Stimulated activated naive CD8-positive, alpha-beta T cell treated with anti-CD3 and anti-CD28 coated beads, Interleukin-15, Interleukin-2, amounts not matched to agents 100 ng/mL and 50 ng/mL, for 24 hours (primary cell): ENCODE results near the gene PLD4.
"Not testable (repeated sequence)": the region's sequence is repeated elsewhere in the genome, so short reads cannot be mapped to it uniquely, and the experiment has no call there.

Source experiments
- H3K27ac Mint-ChIP-seq: one replicate; pipeline ENCODE4 v1.8.0; 2021; ENCODE audit warnings: mild to moderate bottlenecking, mixed read lengths
- H3K27me3 Mint-ChIP-seq: one replicate; pipeline ENCODE4 v1.8.0; 2021; ENCODE audit warnings: mixed read lengths
- H3K36me3 Mint-ChIP-seq: one replicate; pipeline ENCODE4 v1.8.0; 2021; ENCODE audit warnings: low read depth, mixed read lengths
- H3K4me1 Mint-ChIP-seq: one replicate; pipeline ENCODE4 v1.8.0; 2021; ENCODE audit warnings: low read depth, mixed read lengths
- H3K4me3 Mint-ChIP-seq: one replicate; pipeline ENCODE4 v1.8.0; 2021; ENCODE audit warnings: mild to moderate bottlenecking, mixed read lengths
- H3K9me3 Mint-ChIP-seq: one replicate; pipeline ENCODE4 v1.8.0; 2021; ENCODE audit warnings: mixed read lengths

The PLD4 gene

DNA sequence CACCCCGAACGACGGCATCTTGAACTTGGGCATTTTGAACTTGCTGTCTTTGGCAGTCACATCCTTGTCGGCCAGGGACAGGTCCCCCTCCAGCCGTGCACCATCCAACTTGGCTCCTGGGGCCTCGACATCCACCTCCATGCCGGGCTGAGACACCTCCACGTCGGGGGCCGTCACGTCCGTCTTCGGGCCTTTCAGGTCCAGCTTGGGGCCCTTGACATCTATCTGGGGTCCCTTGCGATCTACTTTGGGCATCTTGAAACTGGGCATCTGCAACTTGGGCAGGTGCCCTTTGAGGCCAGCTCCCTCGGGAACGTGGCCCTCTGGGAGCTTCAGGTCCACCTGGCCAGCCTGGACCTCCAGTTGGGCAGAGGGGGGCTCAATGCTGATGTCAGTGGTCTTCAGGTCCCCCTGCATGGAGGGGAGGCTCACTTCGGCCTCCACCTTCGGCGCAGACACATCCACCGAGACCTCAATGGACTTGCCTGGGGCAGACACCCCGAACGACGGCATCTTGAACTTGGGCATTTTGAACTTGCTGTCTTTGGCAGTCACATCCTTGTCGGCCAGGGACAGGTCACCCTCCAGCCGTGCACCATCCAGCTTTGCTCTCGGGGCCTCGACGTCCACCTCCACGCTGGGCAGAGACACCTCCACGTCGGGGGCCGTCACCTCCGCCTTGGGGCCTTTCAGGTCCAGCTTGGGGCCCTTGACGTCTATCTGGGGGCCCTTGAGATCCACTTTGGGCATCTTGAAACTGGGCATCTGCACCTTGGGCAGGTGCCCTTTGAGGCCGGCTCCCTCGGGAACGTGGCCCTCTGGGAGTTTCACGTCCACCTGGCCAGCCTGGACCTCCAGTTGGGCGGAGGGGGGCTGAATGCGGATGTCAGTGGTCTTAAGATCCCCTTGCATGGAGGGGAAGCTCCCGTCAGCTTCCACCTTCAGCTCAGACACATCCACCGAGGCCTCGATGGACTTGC lies 21.6 kb downstream of the PLD4 start:
- H3K27ac Mint-ChIP-seq, H3K27me3 Mint-ChIP-seq, H3K36me3 Mint-ChIP-seq, H3K4me3 Mint-ChIP-seq, H3K9me3 Mint-ChIP-seq, H3K4me1 Mint-ChIP-seq: not testable (repeated sequence)

DNA sequence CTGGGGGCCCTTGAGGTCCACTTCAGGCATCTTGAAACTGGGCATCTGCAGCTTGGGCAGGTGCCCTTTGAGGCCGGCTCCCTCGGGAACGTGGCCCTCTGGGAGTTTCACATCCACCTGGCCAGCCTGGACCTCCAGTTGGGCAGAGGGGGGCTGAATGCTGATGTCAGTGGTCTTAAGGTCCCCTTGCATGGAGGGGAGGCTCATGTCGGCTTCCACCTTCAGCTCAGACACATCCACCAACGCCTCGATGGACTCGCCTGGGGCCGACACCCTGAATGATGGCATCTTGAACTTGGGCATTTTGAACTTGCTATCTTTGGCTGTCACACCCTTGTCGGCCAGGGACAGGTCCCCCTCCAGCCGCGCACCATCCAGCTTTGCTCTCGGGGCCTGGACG lies 22.5 kb downstream of the PLD4 start:
- not testable (repeated sequence) for H3K4me1 Mint-ChIP-seq, H3K27me3 Mint-ChIP-seq, H3K4me3 Mint-ChIP-seq, H3K36me3 Mint-ChIP-seq, H3K27ac Mint-ChIP-seq, H3K9me3 Mint-ChIP-seq

DNA sequence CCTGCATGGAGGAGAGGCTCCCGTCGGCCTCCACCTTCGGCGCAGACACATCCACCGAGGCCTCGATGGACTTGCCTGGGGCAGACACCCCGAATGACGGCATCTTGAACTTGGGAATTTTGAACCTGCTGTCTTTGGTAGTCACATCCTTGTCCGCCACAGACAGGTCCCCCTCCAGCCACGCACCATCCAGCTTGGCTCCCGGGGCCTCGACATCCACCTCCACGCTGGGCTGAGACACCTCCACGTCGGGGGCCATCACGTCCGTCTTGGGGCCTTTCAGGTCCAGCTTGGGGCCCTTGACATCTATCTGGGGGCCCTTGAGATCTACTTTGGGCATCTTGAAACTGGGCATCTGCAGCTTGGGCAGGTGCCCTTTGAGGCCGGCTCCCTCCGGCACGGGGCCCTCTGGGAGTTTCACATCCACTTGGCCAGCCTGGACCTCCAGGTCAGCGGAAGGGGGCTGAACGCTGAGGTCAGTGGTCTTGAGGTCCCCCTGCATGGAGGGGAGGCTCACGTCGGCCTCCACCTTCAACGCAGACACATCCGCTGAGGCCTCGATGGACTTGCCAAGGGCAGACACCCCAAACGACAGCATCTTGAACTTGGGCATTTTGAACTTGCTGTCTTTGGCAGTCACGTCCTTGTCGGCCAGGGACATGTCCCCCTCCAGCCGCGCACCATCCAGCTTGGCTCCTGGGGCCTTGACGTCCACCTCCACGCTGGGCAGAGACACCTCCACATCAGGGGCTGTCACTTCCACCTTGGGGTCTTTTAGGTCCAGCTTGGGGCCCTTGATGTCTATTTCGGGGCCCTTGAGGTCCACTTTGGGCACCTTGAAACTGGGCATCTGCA lies 23.4 kb downstream of the PLD4 start:
- not testable (repeated sequence) for H3K36me3 Mint-ChIP-seq, H3K27me3 Mint-ChIP-seq, H3K4me1 Mint-ChIP-seq, H3K27ac Mint-ChIP-seq, H3K4me3 Mint-ChIP-seq, H3K9me3 Mint-ChIP-seq

DNA sequence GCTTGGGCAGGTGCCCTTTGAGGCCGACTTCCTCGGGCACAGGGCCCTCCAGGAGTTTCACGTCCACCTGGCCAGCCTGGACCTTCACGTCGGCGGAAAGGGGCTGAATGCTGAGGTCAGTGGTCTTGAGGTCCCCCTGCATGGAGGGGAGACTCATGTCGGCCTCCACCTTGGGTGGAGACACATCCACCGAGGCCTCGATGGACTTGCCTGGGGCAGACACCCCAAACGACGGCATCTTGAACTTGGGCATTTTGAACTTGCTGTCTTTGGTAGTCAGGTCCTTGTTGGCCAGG lies 24.0 kb downstream of the PLD4 start:
- no peaks in the 10 kb centered on the region for H3K4me1 Mint-ChIP-seq
- no peaks in the 10 kb centered on the region for H3K9me3 Mint-ChIP-seq
- H3K36me3 Mint-ChIP-seq, result no peaks in the 10 kb centered on the region
- no peaks in the 10 kb centered on the region for H3K27me3 Mint-ChIP-seq
- no peak overlapping the region for H3K4me3 Mint-ChIP-seq
- H3K27ac Mint-ChIP-seq, result no peak overlapping the region

DNA sequence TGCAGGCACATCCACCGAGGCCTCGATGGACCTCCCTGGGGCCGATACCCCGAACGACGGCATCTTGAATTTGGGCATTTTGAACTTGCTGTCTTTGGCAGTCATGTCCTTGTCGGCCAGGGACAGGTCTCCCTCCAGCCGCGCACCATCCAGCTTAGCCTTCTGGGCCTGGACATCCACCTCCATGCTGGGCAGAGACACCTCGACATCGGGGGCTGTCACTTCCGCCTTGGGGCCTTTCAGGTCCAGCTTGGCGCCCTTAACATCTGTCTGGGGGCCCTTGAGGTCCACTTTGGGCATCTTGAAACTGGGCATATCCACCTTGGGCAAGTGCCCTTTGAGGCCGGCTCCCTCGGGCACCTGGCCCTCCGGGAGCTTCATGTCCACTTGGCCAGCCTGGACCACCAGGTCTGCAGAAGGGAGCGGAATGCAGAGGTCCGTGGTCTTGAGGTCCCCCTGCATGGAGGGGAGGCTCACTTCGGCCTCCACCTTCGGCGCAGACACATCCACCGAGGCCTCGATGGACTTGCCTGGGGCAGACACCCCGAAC lies 24.8 kb downstream of the PLD4 start:
- H3K27ac Mint-ChIP-seq, H3K9me3 Mint-ChIP-seq, H3K4me3 Mint-ChIP-seq, H3K36me3 Mint-ChIP-seq, H3K4me1 Mint-ChIP-seq, H3K27me3 Mint-ChIP-seq: not testable (repeated sequence)

DNA sequence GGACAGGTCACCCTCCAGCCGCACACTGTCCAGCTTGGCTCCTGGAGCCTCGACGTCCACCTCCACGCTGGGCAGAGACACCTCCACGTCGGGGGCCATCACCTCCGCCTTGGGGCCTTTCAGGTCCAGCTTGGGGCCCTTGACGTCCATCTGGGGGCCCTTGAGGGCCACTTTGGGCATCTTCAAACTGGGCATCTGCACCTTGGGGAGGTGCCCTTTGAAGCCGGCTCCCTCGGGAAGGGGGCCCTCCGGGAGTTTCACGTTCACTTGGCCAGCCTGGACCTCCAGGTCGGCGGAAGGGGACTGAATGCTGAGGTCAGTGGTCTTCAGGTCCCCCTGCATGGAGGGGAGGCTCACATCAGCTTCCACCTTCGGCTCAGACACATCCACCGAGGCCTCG lies 25.3 kb downstream of the PLD4 start:
- H3K36me3 Mint-ChIP-seq, result no peaks in the 10 kb centered on the region
- H3K27me3 Mint-ChIP-seq, result no peaks in the 10 kb centered on the region
- no peaks in the 10 kb centered on the region for H3K4me1 Mint-ChIP-seq
- H3K27ac Mint-ChIP-seq, result no peak overlapping the region
- H3K9me3 Mint-ChIP-seq, result no peaks in the 10 kb centered on the region
- H3K4me3 Mint-ChIP-seq, result no peak overlapping the region

DNA sequence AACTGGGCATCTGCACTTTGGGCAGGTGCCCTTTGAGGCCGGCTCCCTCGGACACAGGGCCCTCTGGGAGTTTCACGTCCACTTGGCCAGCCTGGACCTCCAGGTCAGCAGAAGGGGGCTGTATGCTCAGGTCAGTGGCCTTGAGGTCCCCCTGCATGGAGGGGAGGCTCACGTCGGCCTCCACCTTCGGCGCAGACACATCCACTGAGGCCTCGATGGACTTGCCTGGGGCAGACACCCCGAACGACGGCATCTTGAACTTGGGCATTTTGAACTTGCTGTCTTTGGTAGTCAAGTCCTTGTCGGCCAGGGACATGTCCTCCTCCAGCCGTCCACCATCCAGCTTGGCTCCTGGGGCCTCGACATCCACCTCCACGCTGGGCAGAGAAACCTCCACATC lies 26.0 kb downstream of the PLD4 start:
- not testable (repeated sequence) for H3K9me3 Mint-ChIP-seq, H3K4me1 Mint-ChIP-seq, H3K4me3 Mint-ChIP-seq, H3K36me3 Mint-ChIP-seq, H3K27me3 Mint-ChIP-seq, H3K27ac Mint-ChIP-seq

DNA sequence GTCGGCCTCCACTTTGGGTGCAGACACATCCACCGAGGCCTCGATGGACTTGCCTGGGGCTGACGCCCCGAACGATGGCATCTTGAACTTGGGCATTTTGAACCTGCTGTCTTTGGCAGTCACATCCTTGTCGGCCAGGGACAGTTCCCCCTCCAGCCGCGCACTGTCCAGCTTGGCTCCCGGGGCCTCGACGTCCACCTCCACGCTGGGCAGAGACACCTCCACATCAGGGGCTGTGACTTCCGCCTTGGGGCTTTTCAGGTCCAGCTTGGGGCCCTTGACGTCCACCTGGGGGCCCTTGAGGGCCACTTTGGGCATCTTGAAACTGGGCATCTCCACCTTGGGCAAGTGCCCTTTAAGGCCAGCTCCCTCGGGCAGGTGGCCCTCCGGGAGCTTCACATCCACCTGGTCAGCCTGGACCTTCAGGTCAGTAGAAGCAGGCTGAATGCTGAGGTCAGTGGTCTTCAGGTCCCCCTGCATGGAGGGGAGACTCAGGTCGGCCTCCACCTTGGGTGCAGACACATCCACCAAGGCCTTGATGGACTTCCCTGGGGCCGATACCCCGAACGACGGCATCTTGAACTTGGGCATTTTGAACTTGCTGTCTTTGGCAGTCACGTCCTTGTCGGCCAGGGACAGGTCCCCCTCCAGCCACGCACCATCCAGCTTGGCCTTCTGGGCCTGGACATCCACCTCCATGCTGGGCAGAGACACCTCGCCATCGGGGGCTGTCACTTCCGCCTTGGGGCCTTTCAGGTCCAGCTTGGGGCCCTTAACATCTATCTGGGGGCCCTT lies 27.4 kb downstream of the PLD4 start:
- not testable (repeated sequence) for H3K27me3 Mint-ChIP-seq, H3K27ac Mint-ChIP-seq, H3K4me1 Mint-ChIP-seq, H3K4me3 Mint-ChIP-seq, H3K36me3 Mint-ChIP-seq, H3K9me3 Mint-ChIP-seq

DNA sequence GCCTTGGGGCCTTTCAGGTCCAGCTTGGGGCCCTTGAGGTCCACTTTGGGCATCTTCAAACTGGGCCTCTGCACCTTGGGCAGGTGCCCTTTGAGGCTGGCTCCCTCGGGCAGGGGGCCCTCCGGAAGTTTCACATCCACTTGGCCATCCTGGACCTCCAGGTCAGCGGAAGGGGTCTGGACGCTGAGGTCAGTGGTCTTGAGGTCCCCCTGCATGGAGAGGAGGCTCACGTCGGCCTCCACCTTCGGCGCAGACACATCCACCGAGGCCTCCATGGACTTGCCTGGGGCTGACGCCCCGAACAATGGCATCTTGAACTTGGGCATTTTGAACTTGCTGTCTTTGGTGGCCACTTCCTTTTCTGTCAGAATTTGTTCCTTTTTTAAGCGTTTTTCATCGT lies 28.4 kb downstream of the PLD4 start:
- H3K27ac Mint-ChIP-seq, result no peak overlapping the region
- H3K9me3 Mint-ChIP-seq, result no peaks in the 10 kb centered on the region
- no peak overlapping the region for H3K4me3 Mint-ChIP-seq
- no peaks in the 10 kb centered on the region for H3K36me3 Mint-ChIP-seq
- peaks cover 6% of the 10 kb centered on the region for H3K27me3 Mint-ChIP-seq
- no peaks in the 10 kb centered on the region for H3K4me1 Mint-ChIP-seq

DNA sequence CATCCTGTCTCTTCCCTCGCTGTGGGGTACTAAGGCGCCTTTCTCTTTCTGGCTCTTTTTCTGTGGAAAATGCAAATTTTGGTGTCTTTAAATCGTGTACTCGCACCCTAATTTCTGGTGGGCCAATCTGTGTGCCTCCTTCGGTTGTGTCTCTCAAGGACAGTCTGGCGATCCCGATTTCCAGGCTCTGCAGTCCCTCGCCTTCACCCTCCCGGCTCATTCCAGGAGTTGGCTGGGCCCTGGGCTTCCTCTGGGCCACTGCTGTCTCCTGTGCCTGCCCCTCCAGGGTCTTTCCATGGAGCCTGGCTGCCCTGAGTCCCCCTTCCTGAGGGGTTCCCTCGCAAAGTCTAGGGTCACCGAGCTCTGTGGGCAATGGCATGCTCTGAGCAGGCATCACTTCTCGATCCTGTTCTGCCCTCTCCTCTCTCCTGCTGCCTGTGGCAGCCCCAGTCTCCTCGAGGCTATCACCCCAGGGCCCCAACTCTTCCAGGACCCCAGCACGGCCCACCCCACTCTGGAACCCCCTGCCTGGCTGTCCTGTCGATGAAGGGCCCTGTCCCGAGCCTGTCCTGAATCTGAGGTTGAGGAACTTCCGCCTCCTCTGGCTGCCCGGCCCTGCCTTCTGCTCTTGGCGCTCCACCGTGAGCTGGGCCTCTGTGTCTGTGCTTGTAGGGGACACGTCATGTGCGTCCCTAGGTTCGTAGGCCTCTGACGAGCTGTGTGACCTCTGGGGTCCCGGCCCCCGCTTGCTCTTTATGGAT lies 29.4 kb downstream of the PLD4 start:
- Mint-ChIP-seq H3K4me3 (no peak overlapping the region), H3K27ac (no peak overlapping the region), H3K36me3 (no peaks in the 10 kb centered on the region), H3K27me3 (peaks cover 6% of the 10 kb centered on the region), H3K9me3 (no peaks in the 10 kb centered on the region), H3K4me1 (no peaks in the 10 kb centered on the region)

DNA sequence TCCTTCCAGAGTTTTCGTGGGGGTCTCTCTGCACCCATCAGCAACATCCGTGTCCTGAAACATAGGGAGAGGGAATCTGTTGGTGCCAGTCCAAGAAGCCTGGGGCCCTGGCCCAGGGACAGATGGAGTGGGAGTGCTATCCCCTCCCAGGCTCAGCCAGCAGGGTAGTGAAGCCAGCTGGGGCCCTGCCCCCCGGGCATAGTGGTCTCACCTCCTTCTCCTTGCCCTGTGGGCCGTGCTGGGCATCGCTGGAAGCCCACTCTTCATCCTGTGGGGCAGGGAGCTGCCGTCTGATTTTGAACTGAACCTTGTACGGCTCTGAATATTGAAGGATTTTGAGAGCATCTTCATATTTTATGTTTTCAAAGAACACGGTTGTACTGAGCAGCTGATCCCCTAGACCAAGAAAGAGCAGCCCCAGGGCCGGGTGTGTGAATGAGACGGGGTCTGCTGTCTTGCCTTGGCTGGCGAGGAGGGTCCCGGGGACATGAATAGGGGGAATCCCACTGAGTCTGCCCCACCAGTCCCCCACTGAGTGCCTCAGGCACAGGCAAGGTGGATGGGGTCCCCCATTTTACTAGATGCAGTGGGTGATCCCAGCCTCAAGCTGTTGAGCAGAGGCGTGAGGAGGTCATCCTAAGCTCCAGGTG lies 30.2 kb downstream of the PLD4 start:
- Mint-ChIP-seq H3K36me3 (no peaks in the 10 kb centered on the region), H3K4me3 (no peak overlapping the region), H3K27me3 (peaks cover 6% of the 10 kb centered on the region), H3K9me3 (no peaks in the 10 kb centered on the region), H3K27ac (no peak overlapping the region), H3K4me1 (no peaks in the 10 kb centered on the region)

DNA sequence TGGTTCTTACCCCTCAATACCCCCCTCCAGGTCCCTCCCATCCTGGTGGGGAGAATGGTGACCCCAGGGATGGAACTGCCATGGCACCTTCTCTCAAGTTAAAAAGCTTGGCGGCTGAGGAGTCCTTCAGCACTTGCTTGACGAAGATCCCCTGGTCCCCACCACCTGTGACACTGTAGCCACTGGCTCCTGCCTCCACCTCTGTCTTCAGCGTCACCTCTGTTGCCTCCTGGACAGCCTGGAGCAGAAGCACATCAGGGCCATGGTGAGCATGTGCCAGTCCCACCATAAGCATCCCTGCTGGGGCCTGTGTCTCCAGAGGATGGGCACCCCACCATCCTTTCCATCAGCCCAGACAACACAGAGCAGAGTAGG lies 30.7 kb downstream of the PLD4 start:
- Mint-ChIP-seq H3K4me1 (no peaks in the 10 kb centered on the region), H3K36me3 (no peaks in the 10 kb centered on the region), H3K27ac (no peak overlapping the region), H3K4me3 (no peak overlapping the region), H3K9me3 (no peaks in the 10 kb centered on the region), H3K27me3 (peaks cover 6% of the 10 kb centered on the region)

DNA sequence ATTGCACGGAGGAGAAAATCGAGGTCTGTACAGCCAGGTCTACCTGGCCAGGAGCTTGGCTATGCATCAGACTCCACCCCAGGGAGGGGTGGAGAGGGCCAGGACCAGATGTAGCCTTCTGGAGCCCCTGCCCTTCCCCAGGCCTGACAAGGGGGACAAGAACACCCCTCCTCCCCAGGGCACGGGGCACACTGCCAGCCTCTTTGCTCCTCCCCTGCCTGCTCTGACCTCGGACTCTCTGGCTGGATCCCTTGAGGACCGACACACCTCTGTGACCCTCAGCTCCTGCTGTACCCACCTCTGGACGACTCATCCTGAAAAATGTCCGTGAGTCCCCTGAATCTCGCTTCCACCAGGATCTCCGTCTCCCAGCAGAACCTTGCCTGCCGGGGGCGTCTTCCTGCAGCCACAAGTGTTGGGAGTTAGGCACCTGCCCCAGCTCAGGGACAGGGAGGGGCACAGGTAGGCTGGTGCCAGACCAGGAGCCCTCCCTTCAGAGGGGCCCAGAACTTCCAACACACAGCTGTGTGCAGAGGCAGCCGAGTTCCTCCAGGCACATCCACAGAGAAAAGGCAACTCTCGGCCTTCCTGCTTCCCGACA lies 31.7 kb downstream of the PLD4 start:
- H3K4me3 Mint-ChIP-seq, result no peak overlapping the region
- peaks cover 6% of the 10 kb centered on the region for H3K27me3 Mint-ChIP-seq
- H3K9me3 Mint-ChIP-seq, result no peaks in the 10 kb centered on the region
- H3K27ac Mint-ChIP-seq, result no peak overlapping the region
- H3K36me3 Mint-ChIP-seq, result no peaks in the 10 kb centered on the region
- H3K4me1 Mint-ChIP-seq, result no peaks in the 10 kb centered on the region
